ENCODE data around the gene GXYLT1.
A peak's percentile ranks its signal among the peaks of the same experiment; 100 is the strongest.
"Not testable (repeated sequence)": the region's sequence is repeated elsewhere in the genome, so short reads cannot be mapped to it uniquely, and the experiment has no call there.

The GXYLT1 gene, protein sequence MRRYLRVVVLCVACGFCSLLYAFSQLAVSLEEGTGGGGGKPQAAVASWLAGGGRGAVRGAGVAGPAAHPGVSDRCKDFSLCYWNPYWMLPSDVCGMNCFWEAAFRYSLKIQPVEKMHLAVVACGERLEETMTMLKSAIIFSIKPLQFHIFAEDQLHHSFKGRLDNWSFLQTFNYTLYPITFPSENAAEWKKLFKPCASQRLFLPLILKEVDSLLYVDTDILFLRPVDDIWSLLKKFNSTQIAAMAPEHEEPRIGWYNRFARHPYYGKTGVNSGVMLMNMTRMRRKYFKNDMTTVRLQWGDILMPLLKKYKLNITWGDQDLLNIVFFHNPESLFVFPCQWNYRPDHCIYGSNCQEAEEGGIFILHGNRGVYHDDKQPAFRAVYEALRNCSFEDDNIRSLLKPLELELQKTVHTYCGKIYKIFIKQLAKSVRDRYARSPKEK

GRCh38 chr12:42144408-42145196, at the start of gene GXYLT1:
TSS of gene GXYLT1 (minus strand) at chr12:42144874. CDS start at chr12:42144646, 228 bp downstream.
- no peak for FAIRE-seq

- FAIRE-seq: no peak
These were observed 48.0 kb upstream of the GXYLT1 start for GRCh38 chr12:42192686-42193085.

GRCh38 chr12:42192258-42192657, 47.6 kb upstream of the GXYLT1 start:
- FAIRE-seq: no peak

- peak; percentile 60 for FAIRE-seq
These were observed 45.7 kb upstream of the GXYLT1 start for GRCh38 chr12:42190376-42190775.

DNA sequence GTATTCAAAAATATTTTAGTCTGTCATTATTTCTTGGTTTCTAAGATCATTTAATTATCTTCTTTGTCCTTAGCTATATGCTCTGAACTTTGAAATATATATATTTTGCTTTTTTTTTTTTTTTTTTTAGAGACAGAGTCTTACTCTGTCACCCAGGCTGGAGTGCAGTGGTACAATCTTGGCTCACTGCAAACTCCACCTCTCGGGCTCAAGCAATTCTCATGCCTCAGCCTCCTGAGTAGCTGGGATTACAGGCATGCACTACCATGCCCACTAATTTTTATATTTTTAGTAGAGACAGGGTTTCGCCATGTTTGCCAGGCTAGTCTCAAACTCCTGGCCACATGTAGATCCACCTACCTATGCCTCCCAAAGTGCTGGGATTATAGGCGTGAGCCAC, 43.6 kb upstream of the GXYLT1 start:
- not testable (repeated sequence) for FAIRE-seq

- FAIRE-seq: no peak
These were observed 43.1 kb upstream of the GXYLT1 start for GRCh38 chr12:42187799-42188198.

GRCh38 chr12:42186793-42187192, 42.1 kb upstream of the GXYLT1 start:
- FAIRE-seq: no peak

DNA sequence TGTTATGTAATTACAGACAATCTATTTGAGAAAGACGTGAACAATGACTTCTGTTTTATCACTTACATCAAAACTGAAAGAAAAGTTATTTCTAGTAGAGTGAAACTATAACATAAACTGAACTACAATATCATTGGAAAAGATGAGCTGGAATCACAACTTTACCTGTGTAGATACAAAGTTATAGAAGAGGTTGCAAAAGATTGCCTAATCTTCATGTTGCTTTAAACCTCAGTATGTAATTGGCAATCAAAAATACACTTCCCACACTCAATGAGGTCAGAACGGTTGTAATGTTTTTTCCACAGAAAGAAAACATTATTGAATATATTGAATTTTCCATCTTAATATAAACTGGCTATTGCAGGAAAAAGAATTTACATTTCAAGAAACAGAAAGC, 37.7 kb upstream of the GXYLT1 start:
- peak; percentile 69 for FAIRE-seq

DNA sequence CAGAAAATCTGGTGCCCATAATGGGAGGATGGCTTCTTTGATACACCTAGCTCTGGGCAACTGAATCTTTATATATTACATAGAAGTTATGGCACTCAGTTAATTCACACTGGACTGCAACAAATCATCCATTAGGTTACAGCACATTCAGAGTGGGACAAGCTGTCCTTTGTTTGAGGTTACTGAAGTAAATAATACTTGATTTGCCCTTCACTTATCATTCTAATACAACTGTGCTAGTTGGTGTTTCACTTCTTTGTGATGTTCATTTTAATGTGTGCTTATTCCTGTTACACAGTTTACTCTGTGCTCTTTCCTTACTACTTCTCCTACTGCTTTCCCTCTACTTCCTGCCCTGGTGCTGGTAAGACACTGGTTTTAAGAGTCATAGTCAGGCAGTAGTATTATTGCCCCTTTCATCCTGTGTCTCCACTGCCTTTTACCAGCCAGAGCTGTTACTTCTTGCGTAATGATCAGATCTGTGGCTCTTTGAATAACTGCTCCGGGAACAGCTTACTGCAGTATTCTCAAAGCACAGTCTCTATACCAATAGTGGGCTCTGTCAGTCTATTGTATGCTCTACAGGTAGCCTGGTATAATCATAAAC, 36.4 kb upstream of the GXYLT1 start:
- FAIRE-seq: no peak

GRCh38 chr12:42178101-42178500, 33.4 kb upstream of the GXYLT1 start:
- FAIRE-seq: no peak

- no peak for FAIRE-seq
These were observed 30.3 kb upstream of the GXYLT1 start for GRCh38 chr12:42174978-42175377.

DNA sequence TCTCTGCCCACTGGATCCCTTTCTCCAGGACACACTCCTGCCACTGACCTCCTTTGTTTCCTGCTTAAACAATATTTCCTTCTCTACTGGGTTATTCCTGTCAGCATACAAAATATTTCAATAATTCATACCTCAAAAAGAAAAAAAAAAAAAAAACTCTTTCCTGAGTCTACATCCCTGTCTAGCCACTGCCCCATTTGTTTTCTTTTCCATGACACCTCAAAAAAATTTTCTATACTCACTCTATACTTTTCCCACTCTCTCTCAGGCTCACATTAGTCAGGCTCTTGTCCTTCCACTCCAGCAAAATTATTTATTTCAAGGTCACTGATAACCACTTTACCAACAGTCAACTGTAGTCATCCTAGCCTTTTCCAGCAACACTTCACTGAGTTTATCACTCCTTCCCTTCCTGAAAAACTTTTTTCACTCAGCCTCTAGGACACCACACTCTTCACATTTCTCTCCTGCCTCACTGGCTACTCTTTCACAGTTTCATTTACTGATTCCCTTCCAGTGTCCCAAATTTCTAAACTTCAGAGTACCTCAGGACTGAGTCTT, 29.4 kb upstream of the GXYLT1 start:
- no peak for FAIRE-seq

DNA sequence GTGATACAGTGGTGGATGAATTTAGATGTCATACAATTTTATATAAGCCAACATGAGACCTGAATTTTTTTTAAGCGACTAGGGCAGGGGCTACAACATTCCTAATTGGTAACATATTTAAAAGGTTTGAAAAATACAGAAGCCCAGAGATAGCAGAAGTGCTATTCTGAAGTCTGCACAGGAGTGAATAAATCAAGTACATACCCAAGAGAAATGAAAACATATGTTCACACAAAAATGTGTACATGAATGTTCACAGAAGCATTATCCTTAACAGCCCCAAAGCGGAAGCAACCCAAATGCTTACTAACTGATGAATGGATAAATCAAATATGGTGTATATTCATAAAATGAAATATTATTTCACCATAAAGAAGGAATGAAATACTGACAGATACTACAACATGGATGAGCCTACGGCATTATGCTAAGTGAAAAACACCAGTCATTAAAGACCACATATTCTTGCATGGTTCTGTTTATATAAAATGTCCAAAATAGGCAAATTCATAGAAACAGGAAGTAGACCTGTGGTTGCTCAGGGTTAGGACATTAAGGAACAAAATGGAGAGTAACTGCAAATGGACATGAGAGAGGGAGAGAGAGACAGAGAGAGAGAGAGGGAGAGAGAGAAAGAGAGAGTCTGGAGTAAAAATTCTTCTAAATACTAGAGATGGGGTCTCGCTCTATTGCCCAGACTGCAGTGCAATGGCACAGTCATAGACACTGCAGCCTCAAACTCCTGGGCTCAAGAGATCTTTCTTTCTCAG, 28.0 kb upstream of the GXYLT1 start:
- no peak for FAIRE-seq

GRCh38 chr12:42167711-42168110, 23.0 kb upstream of the GXYLT1 start:
- FAIRE-seq: no peak

DNA sequence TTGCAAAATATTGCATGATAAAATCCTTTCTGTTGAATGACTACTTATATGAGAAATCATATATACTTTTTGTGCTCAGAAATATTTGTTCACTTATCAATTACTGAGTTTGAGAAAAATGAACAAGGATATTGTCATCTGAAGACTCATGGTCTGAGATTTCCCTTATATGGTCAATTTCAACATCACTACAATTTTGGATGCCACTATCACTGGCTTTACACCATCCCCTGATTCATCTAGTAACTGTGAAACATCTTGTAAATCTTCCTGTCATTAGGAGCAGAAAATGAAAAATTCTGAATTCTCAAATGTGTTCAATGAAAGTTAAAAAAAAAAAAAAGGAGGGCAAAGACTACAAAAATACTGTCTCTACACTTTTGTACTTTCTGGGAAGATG, 21.8 kb upstream of the GXYLT1 start:
- FAIRE-seq: no peak

- FAIRE-seq: no peak
These were observed 19.2 kb upstream of the GXYLT1 start for GRCh38 chr12:42163913-42164312.

- FAIRE-seq: no peak
These were observed 18.3 kb upstream of the GXYLT1 start for GRCh38 chr12:42162965-42163364.

- FAIRE-seq: no peak
These were observed 17.5 kb upstream of the GXYLT1 start for GRCh38 chr12:42162193-42162592.

DNA sequence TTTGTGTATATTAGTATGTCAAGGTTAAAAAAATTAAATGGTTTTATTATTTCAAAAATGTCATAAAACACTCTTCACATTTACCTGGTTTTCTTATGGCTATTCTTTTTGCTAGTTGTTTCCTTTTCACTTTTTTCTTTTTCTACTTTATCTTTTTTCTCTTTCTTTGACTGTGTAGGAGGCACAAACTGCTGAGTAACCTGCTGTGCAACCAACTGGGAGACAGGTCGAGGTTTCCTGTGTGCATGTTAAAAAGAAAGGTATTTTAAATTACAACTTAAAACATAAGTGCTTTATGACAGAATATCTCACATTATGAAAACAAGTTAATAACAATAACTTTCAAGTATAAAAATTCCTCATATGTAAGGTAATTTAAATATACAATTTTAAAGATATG, 16.9 kb upstream of the GXYLT1 start:
- no peak for FAIRE-seq

DNA sequence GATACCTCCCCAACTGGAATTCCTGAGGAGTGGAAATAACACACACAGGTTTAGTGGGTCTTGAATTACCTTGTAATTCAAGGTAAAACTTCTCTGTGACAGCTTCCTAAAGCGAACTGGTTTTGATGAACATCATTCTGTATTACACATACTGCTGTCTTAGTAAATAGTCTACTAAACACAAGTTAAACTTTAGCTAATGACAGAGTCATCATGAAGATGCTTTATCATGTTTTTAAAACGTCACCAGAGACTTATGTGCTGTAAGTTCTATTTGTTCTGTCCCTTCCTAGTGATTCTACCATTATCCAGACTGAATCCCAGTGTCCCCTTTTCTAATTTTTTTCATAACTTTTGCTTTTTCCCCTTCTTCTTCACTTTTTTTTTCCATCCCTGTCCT, 11.6 kb upstream of the GXYLT1 start:
- no peak for FAIRE-seq

DNA sequence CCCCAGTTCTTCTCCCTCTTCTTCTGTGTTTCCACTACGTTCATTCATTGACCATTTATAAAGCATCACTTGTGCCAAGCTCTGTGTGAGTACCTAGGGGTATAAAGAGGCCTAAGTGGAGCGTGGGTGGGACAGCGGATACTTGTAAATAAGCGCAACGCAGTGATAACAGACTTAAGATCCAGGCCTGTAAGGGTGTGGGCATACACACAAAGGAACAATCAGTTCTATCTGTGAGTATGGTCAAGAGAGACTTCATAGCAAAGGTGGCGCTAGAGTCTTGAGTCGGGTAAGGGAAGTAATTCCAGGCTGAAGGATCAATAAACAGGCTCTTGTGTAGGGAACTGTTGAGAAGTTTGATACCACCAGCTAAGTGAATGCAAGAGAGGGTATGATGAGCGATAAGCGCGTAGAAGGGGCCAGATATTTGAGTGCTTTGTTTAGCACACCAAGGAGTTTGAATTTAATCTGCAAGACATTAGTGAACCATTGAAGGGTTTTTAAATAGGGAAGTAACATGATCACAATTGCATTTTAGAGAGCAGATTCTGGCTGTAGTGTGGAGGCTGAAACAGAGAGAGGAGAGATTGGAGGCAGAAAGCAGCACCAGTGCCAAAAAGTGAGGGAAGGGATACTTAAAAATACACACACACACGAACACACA, 1.0 kb upstream of the GXYLT1 start:
- no peak for FAIRE-seq

DNA sequence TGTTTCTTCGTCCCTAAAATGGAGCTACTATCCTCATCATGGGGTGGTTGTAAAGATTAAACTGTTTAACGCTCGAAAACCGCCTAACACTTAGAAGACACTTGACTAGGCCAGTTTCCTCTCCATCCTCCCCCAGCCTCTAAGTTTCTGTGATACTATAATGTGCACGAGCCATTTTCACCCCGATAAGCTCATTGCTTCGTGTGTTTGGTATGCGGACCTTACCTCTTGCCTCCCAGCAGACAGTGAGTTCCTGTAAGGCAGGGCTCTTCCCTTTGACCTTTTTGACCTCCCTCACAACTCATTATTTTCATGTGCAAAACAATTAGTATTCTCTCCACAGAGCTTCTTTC, 499 bp upstream of the GXYLT1 start:
- no peak for FAIRE-seq

DNA sequence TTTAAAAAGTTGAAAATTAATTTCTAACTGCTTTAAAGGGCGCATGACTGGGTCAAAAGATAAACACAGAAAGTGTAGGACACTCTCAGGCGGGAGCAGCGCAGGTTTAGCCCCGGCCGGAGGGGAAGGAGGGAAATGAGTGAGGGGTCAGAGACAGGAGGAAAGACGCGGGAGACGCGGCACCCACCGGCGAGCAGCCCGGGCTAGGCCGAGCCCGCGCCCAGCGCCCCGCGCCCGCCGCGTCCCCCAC, 591 bp downstream of the GXYLT1 start:
- no peak for FAIRE-seq
